H1 (cell line): ENCODE results near the gene TDP1. TPM values are rescaled to one million over a fixed set of nuclear protein-coding genes. Genes with fewer than 3 reads are reported as not detected.

ENCODE experiments used
- BRCA1 ChIP-seq: IDR thresholded peaks from 2 replicates; pipeline ENCODE4 v1.6.1; 2012; ENCODE audit warnings: low read depth, low read length, improper control_type of control experiment
- CTBP2 ChIP-seq: IDR thresholded peaks from 2 replicates; pipeline ENCODE4 v1.7.0; 2011; ENCODE audit warnings: borderline replicate concordance, mild to moderate bottlenecking, moderate library complexity, mixed read lengths, low read length; ENCODE audit not compliant: insufficient read depth, insufficient read length
- EZH2 ChIP-seq: fragments of 200-600 bp; sonication (generic); IDR thresholded peaks from 2 replicates; pipeline ENCODE4 v1.7.1; 2012; ENCODE audit warnings: low read depth, mild to moderate bottlenecking, moderate library complexity, low read length, inconsistent platforms; ENCODE audit not compliant: severe bottlenecking
- HDAC2 ChIP-seq, 2 experiments: fragments of 300-600 bp in 1 of 2; sonication (generic) in 1 of 2; IDR thresholded peaks; 2 replicates each; pipeline ENCODE4 v1.6.1; 2011 to 2012; ENCODE audit warnings: low read depth in 2 of 2, low read length in 2 of 2, mild to moderate bottlenecking in 2 of 2, moderate library complexity in 2 of 2, borderline replicate concordance in 1 of 2, inconsistent platforms in 1 of 2
- HDAC6 ChIP-seq: IDR thresholded peaks from one replicate; pipeline ENCODE4 v1.7.1; 2012; ENCODE audit warnings: low read depth, mild to moderate bottlenecking, inconsistent platforms, low read length, moderate library complexity
- KDM4A ChIP-seq: IDR thresholded peaks from one replicate; pipeline ENCODE4 v1.7.1; 2012; ENCODE audit warnings: low read depth, mild to moderate bottlenecking, moderate library complexity, low read length, inconsistent platforms; ENCODE audit not compliant: severe bottlenecking
- RBBP5 ChIP-seq: IDR thresholded peaks from 2 replicates; pipeline ENCODE4 v1.7.1; 2012; ENCODE audit warnings: low read depth, mild to moderate bottlenecking, inconsistent platforms, low read length, moderate library complexity, borderline replicate concordance
- RFX5 ChIP-seq: IDR thresholded peaks from 2 replicates; pipeline ENCODE4 v1.6.1; 2011; ENCODE audit warnings: low read depth, low read length, improper control_type of control experiment, borderline replicate concordance
- SP2 ChIP-seq: IDR thresholded peaks from 2 replicates; pipeline ENCODE4 v1.6.1; 2012; ENCODE audit warnings: mild to moderate bottlenecking, low read length, inconsistent platforms
- polyA plus RNA-seq, 7 experiments: library from polyadenylated mRNA; depleted of rRNA in 3 of 7; stranded (reverse) in 5 of 7; unstranded in 2 of 7; fragments of >200 nt in 5 of 7; fragments of 200-250 nt in 2 of 7; gene quantifications; 1 replicate in 5 of 7; 2 replicates in 1 of 7; 4 replicates in 1 of 7; pipeline versions ENCODE4 v1.2.1 to v1.2.3, GENCODE V29; 2011 to 2013; ENCODE audit warnings: missing spikeins in 2 of 7, mixed read lengths in 2 of 7
- total RNA-seq: library from RNA; stranded (reverse); fragmentation: NEBNext Ultra II Directional; extraction: Animal tissue kit (Norgen Biotek cat#: 25700); gene quantifications from 2 replicates; pipeline ENCODE4 v1.2.1, GENCODE V29; 2021
- TF ChIP-seq, protein P1 (sequence below): fragments of 300-600 bp; sonication (generic); IDR thresholded peaks from 2 replicates; pipeline ENCODE4 v1.7.1; 2012; ENCODE audit warnings: low read length, moderate library complexity, mild to moderate bottlenecking, inconsistent platforms; ENCODE audit not compliant: insufficient replicate concordance

The TDP1 gene
- total and polyA plus RNA-seq, 2 of the 8 experiments (the other 6 are each of a cell fraction or from before 2014, with no cell fraction given): 32.2 to 69.9 TPM

DNA sequence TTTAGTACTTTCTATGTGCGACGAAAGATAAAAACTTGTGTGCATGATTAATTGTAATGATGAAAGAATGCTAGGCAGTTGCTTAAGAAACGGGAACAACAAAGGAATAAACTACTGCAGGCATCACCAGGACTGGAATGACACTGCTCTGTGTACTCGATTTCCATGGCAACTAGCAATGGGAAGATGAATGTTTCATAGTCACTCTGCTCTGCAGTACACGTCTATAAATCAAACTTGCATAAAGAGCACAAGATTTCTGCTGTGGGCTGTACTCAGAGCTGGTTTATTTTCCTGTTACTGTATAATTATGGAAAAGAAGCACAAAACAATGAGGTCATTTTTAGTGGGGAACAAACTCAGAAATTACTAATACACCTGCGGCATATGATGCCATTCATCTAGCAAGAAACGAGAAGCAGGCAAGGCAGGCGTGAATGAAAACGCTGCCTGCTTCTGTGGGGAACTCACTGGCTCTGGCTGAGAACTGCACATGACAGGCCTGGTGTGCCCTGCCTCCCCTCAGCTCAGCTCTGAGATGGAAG, 43.0 kb upstream of the TDP1 start (continued):
- TF ChIP-seq, protein P1, sequence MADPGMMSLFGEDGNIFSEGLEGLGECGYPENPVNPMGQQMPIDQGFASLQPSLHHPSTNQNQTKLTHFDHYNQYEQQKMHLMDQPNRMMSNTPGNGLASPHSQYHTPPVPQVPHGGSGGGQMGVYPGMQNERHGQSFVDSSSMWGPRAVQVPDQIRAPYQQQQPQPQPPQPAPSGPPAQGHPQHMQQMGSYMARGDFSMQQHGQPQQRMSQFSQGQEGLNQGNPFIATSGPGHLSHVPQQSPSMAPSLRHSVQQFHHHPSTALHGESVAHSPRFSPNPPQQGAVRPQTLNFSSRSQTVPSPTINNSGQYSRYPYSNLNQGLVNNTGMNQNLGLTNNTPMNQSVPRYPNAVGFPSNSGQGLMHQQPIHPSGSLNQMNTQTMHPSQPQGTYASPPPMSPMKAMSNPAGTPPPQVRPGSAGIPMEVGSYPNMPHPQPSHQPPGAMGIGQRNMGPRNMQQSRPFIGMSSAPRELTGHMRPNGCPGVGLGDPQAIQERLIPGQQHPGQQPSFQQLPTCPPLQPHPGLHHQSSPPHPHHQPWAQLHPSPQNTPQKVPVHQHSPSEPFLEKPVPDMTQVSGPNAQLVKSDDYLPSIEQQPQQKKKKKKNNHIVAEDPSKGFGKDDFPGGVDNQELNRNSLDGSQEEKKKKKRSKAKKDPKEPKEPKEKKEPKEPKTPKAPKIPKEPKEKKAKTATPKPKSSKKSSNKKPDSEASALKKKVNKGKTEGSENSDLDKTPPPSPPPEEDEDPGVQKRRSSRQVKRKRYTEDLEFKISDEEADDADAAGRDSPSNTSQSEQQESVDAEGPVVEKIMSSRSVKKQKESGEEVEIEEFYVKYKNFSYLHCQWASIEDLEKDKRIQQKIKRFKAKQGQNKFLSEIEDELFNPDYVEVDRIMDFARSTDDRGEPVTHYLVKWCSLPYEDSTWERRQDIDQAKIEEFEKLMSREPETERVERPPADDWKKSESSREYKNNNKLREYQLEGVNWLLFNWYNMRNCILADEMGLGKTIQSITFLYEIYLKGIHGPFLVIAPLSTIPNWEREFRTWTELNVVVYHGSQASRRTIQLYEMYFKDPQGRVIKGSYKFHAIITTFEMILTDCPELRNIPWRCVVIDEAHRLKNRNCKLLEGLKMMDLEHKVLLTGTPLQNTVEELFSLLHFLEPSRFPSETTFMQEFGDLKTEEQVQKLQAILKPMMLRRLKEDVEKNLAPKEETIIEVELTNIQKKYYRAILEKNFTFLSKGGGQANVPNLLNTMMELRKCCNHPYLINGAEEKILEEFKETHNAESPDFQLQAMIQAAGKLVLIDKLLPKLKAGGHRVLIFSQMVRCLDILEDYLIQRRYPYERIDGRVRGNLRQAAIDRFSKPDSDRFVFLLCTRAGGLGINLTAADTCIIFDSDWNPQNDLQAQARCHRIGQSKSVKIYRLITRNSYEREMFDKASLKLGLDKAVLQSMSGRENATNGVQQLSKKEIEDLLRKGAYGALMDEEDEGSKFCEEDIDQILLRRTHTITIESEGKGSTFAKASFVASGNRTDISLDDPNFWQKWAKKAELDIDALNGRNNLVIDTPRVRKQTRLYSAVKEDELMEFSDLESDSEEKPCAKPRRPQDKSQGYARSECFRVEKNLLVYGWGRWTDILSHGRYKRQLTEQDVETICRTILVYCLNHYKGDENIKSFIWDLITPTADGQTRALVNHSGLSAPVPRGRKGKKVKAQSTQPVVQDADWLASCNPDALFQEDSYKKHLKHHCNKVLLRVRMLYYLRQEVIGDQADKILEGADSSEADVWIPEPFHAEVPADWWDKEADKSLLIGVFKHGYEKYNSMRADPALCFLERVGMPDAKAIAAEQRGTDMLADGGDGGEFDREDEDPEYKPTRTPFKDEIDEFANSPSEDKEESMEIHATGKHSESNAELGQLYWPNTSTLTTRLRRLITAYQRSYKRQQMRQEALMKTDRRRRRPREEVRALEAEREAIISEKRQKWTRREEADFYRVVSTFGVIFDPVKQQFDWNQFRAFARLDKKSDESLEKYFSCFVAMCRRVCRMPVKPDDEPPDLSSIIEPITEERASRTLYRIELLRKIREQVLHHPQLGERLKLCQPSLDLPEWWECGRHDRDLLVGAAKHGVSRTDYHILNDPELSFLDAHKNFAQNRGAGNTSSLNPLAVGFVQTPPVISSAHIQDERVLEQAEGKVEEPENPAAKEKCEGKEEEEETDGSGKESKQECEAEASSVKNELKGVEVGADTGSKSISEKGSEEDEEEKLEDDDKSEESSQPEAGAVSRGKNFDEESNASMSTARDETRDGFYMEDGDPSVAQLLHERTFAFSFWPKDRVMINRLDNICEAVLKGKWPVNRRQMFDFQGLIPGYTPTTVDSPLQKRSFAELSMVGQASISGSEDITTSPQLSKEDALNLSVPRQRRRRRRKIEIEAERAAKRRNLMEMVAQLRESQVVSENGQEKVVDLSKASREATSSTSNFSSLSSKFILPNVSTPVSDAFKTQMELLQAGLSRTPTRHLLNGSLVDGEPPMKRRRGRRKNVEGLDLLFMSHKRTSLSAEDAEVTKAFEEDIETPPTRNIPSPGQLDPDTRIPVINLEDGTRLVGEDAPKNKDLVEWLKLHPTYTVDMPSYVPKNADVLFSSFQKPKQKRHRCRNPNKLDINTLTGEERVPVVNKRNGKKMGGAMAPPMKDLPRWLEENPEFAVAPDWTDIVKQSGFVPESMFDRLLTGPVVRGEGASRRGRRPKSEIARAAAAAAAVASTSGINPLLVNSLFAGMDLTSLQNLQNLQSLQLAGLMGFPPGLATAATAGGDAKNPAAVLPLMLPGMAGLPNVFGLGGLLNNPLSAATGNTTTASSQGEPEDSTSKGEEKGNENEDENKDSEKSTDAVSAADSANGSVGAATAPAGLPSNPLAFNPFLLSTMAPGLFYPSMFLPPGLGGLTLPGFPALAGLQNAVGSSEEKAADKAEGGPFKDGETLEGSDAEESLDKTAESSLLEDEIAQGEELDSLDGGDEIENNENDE: no peak
- TF ChIP-seq RBBP5 (no peak), HDAC2 (IDR thresholded peaks at IDR 0.05; ENCODE audit: borderline replicate concordance in 1 of 2, low read depth in 2 of 2, low read length in 2 of 2) (no peak), HDAC6 (no peak), EZH2 (no peak), CTBP2 (no peak), RFX5 (no peak), KDM4A (no peak), BRCA1 (no peak), SP2 (no peak)
